Gastroesophageal sphincter (tissue), 2 donors: ENCODE data around the gene POLR2F.

Experiments used
- EP300 ChIP-seq: sonication (generic); formaldehyde crosslinking; IDR thresholded peaks from one replicate; pipeline ENCODE4 v1.6.1; 2017; ENCODE audit warnings: antibody characterized with exemption, mild to moderate bottlenecking
- POLR2A ChIP-seq, 2 donors: fragments of 450-650 bp; IDR thresholded peaks; one replicate each; pipeline ENCODE4 v1.6.1; 2017; ENCODE audit warnings: antibody characterized with exemption in 2 of 2, mild to moderate bottlenecking in 2 of 2, moderate library complexity in 1 of 2

DNA sequence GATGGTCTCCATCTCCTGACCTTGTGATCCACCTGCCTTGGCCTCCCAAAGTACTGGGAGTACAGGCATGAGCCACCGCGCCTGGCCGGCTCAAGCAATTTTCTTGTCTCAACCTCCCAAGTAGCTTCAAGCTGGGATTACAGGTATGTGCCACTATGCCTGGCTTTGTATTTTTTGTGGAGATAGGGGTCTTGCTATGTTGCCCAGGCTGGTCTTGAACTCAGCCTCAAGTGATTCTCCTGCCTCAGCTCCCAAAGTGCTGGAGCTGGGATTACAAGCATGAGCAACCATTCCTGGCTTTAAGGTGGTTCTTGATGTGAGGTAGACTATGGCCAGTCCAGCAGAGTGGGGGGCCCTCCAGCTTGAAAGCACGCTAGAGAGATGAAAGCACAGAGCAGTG, 7.6 kb downstream of the POLR2F start:
- no peak for TF ChIP-seq POLR2A (IDR thresholded peaks at IDR 0.05)
- no peak for TF ChIP-seq EP300
